GM12878 (cell line): ENCODE measurements around the gene DOCK1.

Source experiments
- CREM ChIP-seq: IDR thresholded peaks from 2 replicates; pipeline ENCODE4 v1.6.1; 2014; ENCODE audit warnings: antibody characterized with exemption, low read depth
- EZH2 ChIP-seq: IDR thresholded peaks from 2 replicates; pipeline ENCODE4 v1.6.1; 2012; ENCODE audit warnings: low read depth, mild to moderate bottlenecking, control low read depth, inconsistent platforms, low read length, borderline replicate concordance; ENCODE audit not compliant: control insufficient read depth
- TF ChIP-seq, protein P1 (sequence below): fragments of 450-650 bp; IDR thresholded peaks from 2 replicates; pipeline ENCODE4 v1.6.1; 2017; ENCODE audit warnings: mild to moderate bottlenecking

DNA sequence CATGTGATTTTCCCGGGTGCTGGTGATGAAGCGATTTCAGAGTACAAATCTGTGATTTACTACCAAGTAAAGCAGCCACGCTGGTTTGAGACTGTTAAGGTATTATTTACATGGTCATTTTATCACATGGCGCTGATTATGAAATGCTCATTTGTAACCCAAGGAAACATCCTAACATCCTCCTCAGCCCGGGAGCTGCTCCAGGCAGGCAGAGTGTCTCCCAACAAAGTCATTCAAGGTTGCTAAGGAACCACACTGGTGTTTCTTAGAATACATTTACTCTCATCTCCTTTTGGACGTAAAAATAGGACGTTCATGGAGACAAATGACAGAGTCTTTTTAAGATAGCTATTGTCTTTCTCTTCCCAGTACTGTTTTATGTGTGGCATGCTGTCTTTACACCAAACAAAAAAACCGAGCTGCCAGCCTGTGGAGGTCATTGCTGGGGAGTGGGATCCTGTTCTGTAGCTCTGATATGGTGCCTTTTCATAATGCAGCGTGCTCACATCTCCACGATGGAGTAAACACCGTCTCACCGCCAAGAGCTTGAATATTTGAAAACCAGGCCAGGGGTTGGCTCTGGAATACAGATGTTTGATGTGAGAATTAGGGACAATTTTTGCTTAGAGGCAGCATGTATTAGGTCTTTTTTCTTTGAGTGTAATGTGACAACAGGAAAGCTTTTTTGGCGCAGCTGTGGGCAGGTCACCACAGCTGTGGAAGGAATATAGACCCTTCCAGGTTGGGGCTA, 119.6 kb downstream of the DOCK1 start:
- TF ChIP-seq, protein P1, sequence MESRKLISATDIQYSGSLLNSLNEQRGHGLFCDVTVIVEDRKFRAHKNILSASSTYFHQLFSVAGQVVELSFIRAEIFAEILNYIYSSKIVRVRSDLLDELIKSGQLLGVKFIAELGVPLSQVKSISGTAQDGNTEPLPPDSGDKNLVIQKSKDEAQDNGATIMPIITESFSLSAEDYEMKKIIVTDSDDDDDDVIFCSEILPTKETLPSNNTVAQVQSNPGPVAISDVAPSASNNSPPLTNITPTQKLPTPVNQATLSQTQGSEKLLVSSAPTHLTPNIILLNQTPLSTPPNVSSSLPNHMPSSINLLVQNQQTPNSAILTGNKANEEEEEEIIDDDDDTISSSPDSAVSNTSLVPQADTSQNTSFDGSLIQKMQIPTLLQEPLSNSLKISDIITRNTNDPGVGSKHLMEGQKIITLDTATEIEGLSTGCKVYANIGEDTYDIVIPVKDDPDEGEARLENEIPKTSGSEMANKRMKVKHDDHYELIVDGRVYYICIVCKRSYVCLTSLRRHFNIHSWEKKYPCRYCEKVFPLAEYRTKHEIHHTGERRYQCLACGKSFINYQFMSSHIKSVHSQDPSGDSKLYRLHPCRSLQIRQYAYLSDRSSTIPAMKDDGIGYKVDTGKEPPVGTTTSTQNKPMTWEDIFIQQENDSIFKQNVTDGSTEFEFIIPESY: no peak
- no peak for TF ChIP-seq CREM
- no peak for TF ChIP-seq EZH2
